CD4-positive, alpha-beta T cell (primary cell): ENCODE results near the gene TANK. TPM values are rescaled to one million over a fixed set of nuclear protein-coding genes. Genes with fewer than 3 reads are reported as not detected.
"Not testable (repeated sequence)": the region's sequence is repeated elsewhere in the genome, so short reads cannot be mapped to it uniquely, and the experiment has no call there.

ENCODE experiments used
- ATAC-seq: fragments of 200-7000 bp; cut with Tn5 transposase; one replicate; pipeline ENCODE4 v1.10.0; 2022; ENCODE audit warnings: mild to moderate bottlenecking; ENCODE audit not compliant: poor library complexity
- CTCF ChIA-PET: fragments of 350-600 bp; sonication (Branson Sonifier 250); formaldehyde crosslinking; loops from one replicate; lab custom pipeline; 2021; ENCODE audit warnings: antibody characterized with exemption, inconsistent platforms; lab: Charles Lee
- POLR2A ChIA-PET: fragments of 350-600 bp; sonication (Branson Sonifier 250); formaldehyde crosslinking; loops from one replicate; lab custom pipeline; 2021; ENCODE audit warnings: antibody characterized with exemption, inconsistent platforms; lab: Charles Lee
- DNase-seq, 14 experiments: peaks; one replicate each; pipeline ENCODE4 v3.0.0-alpha.2; 2013 to 2020; ENCODE audit warnings: mixed read lengths in 2 of 14
- H3K27ac ChIP-seq, 2 donors: one replicate each; pipeline versions ENCODE4 v1.5.1 to v1.7.0; 2013; ENCODE audit warnings: low read length in 2 of 2, low read depth in 1 of 2, mild to moderate bottlenecking in 1 of 2
- H3K27me3 ChIP-seq, 2 experiments: 1 replicate in 1 of 2; 2 replicates in 1 of 2; pipeline versions ENCODE4 v1.6.1 to v1.7.0; 2013; ENCODE audit warnings: low read length in 2 of 2, control low read depth in 1 of 2, mild to moderate bottlenecking in 1 of 2, moderate library complexity in 1 of 2; ENCODE audit not compliant: insufficient read depth in 2 of 2, control insufficient read depth in 1 of 2
- H3K36me3 ChIP-seq: one replicate; pipeline ENCODE4 v1.6.1; 2013; ENCODE audit warnings: low read length, control low read depth; ENCODE audit not compliant: insufficient read depth
- H3K4me1 ChIP-seq: one replicate; pipeline ENCODE4 v1.6.1; 2013; ENCODE audit warnings: low read length, control low read depth; ENCODE audit not compliant: insufficient read depth
- H3K4me3 ChIP-seq: one replicate; pipeline ENCODE4 v1.5.1; 2013; ENCODE audit warnings: mild to moderate bottlenecking, low read length, moderate library complexity
- H3K9me3 ChIP-seq, 2 experiments: 1 replicate in 1 of 2; 2 replicates in 1 of 2; pipeline versions ENCODE4 v1.6.1 to v1.7.0; 2013; ENCODE audit warnings: low read length in 2 of 2, mild to moderate bottlenecking in 2 of 2, control low read depth in 1 of 2, moderate library complexity in 1 of 2; ENCODE audit not compliant: control insufficient read depth in 1 of 2, insufficient read depth in 1 of 2
- H3K27ac Mint-ChIP-seq: one replicate; pipeline ENCODE4 v1.8.0; 2020; ENCODE audit warnings: mixed read lengths
- H3K27me3 Mint-ChIP-seq: one replicate; pipeline ENCODE4 v1.8.0; 2021; ENCODE audit warnings: mixed read lengths
- H3K36me3 Mint-ChIP-seq: one replicate; pipeline ENCODE4 v1.8.0; 2021; ENCODE audit warnings: low read depth, mixed read lengths
- H3K4me1 Mint-ChIP-seq: one replicate; pipeline ENCODE4 v1.8.0; 2021; ENCODE audit warnings: low read depth, mixed read lengths
- H3K4me3 Mint-ChIP-seq: one replicate; pipeline ENCODE4 v1.8.0; 2020; ENCODE audit warnings: mild to moderate bottlenecking, mixed read lengths
- H3K9me3 Mint-ChIP-seq: one replicate; pipeline ENCODE4 v1.8.0; 2020; ENCODE audit warnings: mixed read lengths
- intact Hi-C, 2 experiments: fragments of 100-400 bp; cut with DNase I in 1 of 2; cut with micrococcal nuclease in 1 of 2; formaldehyde crosslinking; loops; one replicate each; pipeline versions ENCODE4 v1.15.1 to v1.9.0; 2023 to 2025; cut with DNase I, micrococcal nuclease
- total RNA-seq, 174 experiments: library from RNA in 2 of 174; stranded (reverse) in 2 of 174; gene quantifications; one replicate each; pipeline ENCODE4 v1.2.3 and lab custom pipeline; 2021 to 2026
- TF ChIP-seq, protein P1 (sequence below): fragments of 200-600 bp; IDR thresholded peaks from one replicate; pipeline ENCODE4 v1.8.0; 2022; ENCODE audit warnings: antibody characterized with exemption, mild to moderate bottlenecking

TANK gene
- total RNA-seq, 2 experiments from 2014 or later: 66.3 to 71.7 TPM

DNA sequence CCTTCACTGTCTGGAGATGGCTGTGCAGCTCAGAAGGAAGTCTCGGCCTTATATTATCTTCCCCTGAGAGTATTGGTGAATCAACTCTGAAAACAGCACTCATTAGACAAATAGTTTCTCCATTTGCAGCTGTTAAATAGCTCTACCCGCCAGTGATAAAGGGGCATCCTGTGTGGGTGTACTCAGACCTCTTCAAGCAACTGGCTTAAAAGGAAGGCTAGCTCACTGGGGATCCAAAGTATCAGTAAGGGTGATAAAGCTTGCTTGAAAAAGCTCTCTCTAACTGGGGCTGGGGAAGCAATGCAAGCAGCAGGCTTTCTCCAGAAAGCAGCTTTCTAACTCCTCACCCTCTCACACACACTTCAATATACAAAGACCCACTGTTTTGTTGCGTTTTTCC is 83.1 kb downstream of the TANK start:
- Mint-ChIP-seq H3K36me3 (peaks cover 16% of the 10 kb centered on the region), H3K27me3 (no peaks in the 10 kb centered on the region), H3K9me3 (no peaks in the 10 kb centered on the region), H3K27ac (peak overlapping the region; percentile 84), H3K4me3 (peak overlapping the region; percentile 86), H3K4me1 (peaks cover 75% of the 10 kb centered on the region)
- ATAC-seq (no peak), DNase-seq (peak in 2 of 14 experiments; percentile 13 to 16)
- intact Hi-C loops: loop anchor here (5.0 to 10.0 kb wide), 2 partner anchors 81 to 839 kb away; partner anchors contain the start of gene TANK (in 1 of the 2)
- Histone ChIP-seq H3K4me1 (peaks cover 25% of the 10 kb centered on the region), H3K36me3 (no peaks in the 10 kb centered on the region), H3K27me3 (no peaks in the 10 kb centered on the region), H3K4me3 (no peak overlapping the region), H3K27ac (peak overlapping the region in 1 of 2 donors; percentile 5), H3K9me3 (no peaks in the 10 kb centered on the region)
- ChIA-PET CTCF (interaction anchor here (1.4 kb wide), 1 partner anchor 13 kb away, joined by 4 read pairs; no protein-coding TSS in a partner anchor), POLR2A (interaction anchor here (0.6 to 1.0 kb wide), 5 partner anchors 11 to 166 kb away, joined by 3 to 4 read pairs (median 3); partner anchors contain the start of gene PSMD14)
- TF ChIP-seq, protein P1, sequence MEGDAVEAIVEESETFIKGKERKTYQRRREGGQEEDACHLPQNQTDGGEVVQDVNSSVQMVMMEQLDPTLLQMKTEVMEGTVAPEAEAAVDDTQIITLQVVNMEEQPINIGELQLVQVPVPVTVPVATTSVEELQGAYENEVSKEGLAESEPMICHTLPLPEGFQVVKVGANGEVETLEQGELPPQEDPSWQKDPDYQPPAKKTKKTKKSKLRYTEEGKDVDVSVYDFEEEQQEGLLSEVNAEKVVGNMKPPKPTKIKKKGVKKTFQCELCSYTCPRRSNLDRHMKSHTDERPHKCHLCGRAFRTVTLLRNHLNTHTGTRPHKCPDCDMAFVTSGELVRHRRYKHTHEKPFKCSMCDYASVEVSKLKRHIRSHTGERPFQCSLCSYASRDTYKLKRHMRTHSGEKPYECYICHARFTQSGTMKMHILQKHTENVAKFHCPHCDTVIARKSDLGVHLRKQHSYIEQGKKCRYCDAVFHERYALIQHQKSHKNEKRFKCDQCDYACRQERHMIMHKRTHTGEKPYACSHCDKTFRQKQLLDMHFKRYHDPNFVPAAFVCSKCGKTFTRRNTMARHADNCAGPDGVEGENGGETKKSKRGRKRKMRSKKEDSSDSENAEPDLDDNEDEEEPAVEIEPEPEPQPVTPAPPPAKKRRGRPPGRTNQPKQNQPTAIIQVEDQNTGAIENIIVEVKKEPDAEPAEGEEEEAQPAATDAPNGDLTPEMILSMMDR: no peak

DNA sequence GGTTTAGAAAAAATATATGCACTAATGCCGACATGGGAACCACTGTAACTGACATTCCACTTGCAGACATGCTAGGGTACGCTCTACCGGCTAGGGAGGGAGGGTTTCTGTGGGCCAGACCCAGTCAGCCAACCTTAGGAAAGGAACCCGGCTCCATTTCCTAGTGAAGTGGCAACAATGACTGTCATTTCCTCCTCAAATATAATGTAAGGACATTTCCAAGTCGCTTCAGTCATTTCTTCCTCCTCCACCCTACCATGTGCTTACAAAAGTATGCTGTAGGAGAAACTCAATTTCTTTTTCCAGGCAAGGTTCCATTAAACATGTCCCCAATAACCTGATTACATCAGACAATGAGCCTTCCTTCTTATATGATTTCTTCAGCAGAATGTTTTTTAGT is 83.7 kb downstream of the TANK start:
- H3K4me3 ChIP-seq: peak overlapping the region; percentile 52
- ChIA-PET CTCF (interaction anchor here (1.4 kb wide), 1 partner anchor 14 kb away, joined by 4 read pairs; no protein-coding TSS in a partner anchor), POLR2A (interaction anchor here (0.6 to 1.8 kb wide), 8 partner anchors 8 to 108 kb away, joined by 3 to 9 read pairs (median 4); no protein-coding TSS in a partner anchor)
- H3K4me1 Mint-ChIP-seq: peaks cover 72% of the 10 kb centered on the region
- no peaks in the 10 kb centered on the region for H3K27me3 ChIP-seq
- intact Hi-C loops: loop anchor here (2.0 to 10.0 kb wide), 4 partner anchors 21 to 839 kb away; partner anchors contain the start of gene TANK (in 1 of the 2)
- peak overlapping the region; percentile 25 to 54 for H3K27ac ChIP-seq
- DNase-seq (peak in 4 of 14 experiments; percentile 20 to 39 (median 28)), ATAC-seq (no peak)
- H3K9me3 Mint-ChIP-seq: no peaks in the 10 kb centered on the region
- peak overlapping the region; percentile 86 for H3K4me3 Mint-ChIP-seq
- no peaks in the 10 kb centered on the region for H3K27me3 Mint-ChIP-seq
- H3K27ac Mint-ChIP-seq: peak overlapping the region; percentile 84
- TF ChIP-seq, protein P1: no peak
- H3K36me3 Mint-ChIP-seq: peaks cover 16% of the 10 kb centered on the region
- H3K36me3 ChIP-seq: no peaks in the 10 kb centered on the region
- peaks cover 23% of the 10 kb centered on the region for H3K4me1 ChIP-seq
- H3K9me3 ChIP-seq: no peaks in the 10 kb centered on the region

DNA sequence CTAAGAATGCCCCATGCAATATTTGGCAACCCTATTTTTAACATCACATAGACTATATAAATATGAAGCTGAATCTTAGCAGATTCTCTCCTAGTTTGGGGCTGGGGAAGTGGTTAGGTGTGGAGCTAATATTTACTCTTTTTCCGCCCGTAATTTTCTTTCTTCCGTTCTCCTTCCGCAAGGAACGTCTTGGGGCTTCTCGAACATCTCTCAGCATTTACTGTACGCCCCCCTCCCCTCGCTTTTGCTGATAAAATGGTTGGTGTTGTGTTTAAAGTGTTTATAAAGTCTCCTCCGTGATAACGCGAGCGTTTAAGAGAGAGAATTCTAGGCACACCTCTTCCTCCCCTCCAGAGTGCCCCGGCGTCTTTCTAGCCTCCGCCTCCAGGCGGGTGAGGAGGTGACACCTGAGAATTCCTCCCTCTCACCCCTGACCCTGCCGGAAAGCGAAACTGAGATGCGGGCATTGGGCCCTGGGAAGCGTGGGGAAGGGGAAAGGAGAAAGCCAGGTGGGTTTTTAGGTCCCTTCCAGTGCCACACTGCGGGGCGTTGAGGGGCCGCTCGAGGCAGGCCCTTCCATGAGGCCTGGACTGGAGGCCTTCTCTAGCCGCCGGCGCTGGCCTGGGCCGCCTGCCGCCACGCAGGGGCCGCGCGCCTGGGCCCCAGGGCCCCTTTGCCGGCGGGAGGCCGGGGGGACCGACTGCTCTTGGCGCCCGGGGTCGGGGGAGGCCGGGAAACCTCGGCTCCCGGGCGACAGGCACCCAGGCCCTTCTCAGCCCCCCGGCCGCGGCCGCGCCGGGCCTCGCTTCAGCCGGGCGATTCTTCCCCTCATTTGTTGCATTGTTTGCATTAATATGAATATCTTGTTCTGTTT is 84.4 kb downstream of the TANK start:
- H3K9me3 ChIP-seq, H3K36me3 ChIP-seq, H3K27me3 ChIP-seq, H3K27me3 Mint-ChIP-seq, H3K9me3 Mint-ChIP-seq, CTCF ChIA-PET: not testable (repeated sequence)
- Histone ChIP-seq H3K4me3 (peak overlapping the region; percentile 52), H3K4me1 (peaks cover 23% of the 10 kb centered on the region), H3K27ac (peak overlapping the region; percentile 25 to 54)
- Mint-ChIP-seq H3K4me1 (peaks cover 78% of the 10 kb centered on the region), H3K36me3 (peaks cover 16% of the 10 kb centered on the region), H3K27ac (peak overlapping the region; percentile 84), H3K4me3 (peak overlapping the region; percentile 95)
- intact Hi-C loops: loop anchor here (2.0 to 10.0 kb wide), 4 partner anchors 22 to 840 kb away; partner anchors contain the start of gene TANK (in 1 of the 2)
- DNase-seq (peak; percentile 53 to 90 (median 66)), ATAC-seq (peak; percentile 98)
- POLR2A ChIA-PET: interaction anchor here (0.6 to 1.8 kb wide), 9 partner anchors 8 to 84 kb away, joined by 3 to 9 read pairs (median 4); no protein-coding TSS in a partner anchor
